Measurements from ENCODE around the gene NBEA. TPM values are rescaled to one million over a fixed set of nuclear protein-coding genes. Genes with fewer than 3 reads are reported as not detected.

The NBEA gene
- total RNA-seq, 4 donors from 2014 or later = 0.34 to 10.3 (median 2.4) TPM

- Histone ChIP-seq H3K4me1 (peaks cover 3 to 31% (median 4%) of the 10 kb centered on the region in 3 donors), H3K9me3 (no peaks in the 10 kb centered on the region), H3K4me3 (peak overlapping the region; percentile 6 to 59 (median 35)), H3K27me3 (peaks cover 0 to 79% (median 2%) of the 10 kb centered on the region in 4 donors), H3K36me3 (no peaks in the 10 kb centered on the region), H3K27ac (peak overlapping the region; percentile 32 to 85 (median 64))
- TF ChIP-seq CTCF (IDR thresholded peaks at IDR 0.05) (no peak), POLR2A (IDR thresholded peaks at IDR 0.05) (no peak)
- no peak for DNase-seq
- intact Hi-C loops (cut with DNase I) = no loop called here
- 17 to 23% methylated on average over 42 to 43 of the region's 68 CpGs for WGBS, 2 donors
Measured at GRCh38 chr13:35470671-35471661, 528.9 kb downstream of the NBEA start.

- Histone ChIP-seq H3K9me3 (no peaks in the 10 kb centered on the region), H3K4me3 (no peak overlapping the region), H3K4me1 (peaks cover 3 to 39% (median 4%) of the 10 kb centered on the region in 3 donors), H3K27ac (peak overlapping the region in 1 of 4 donors; percentile 74), H3K27me3 (peaks cover 0 to 88% (median 2%) of the 10 kb centered on the region in 4 donors), H3K36me3 (no peaks in the 10 kb centered on the region)
- no peak for DNase-seq
- TF ChIP-seq POLR2A (IDR thresholded peaks at IDR 0.05) = no peak
- TF ChIP-seq CTCF (IDR thresholded peaks at IDR 0.05) = no peak
- intact Hi-C loops (cut with DNase I) = no loop called here
- WGBS, 2 donors = 58 to 59% methylated on average over 28 of the region's 28 CpGs
Measured at GRCh38 chr13:35471706-35472322, 529.7 kb downstream of the NBEA start.

DNA sequence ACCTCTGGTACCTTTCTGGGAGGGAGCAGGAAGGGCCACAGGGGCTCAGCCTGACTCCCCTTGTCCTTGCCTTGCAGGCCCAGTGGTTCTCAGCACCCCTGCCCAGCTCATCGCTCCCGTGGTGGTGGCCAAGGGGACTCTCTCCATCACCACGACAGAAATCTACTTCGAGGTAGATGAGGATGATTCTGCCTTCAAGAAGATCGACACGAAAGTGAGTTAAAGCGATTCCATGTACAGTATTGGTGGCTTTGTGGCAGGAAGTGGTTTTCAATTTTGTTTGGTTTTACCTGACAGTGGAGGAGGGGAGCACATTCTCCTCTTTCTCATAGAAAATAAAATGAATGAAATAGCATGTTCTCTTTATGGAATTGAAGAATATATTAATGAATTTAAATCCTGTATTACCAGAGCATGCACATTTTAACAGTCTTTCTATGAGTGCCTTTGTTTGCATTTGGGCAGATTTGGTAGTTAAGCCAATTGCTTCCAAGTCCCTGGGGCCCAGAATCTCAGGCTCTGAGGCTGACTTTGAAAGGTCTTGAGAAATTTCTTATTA, 530.3 kb downstream of the NBEA start:
- Histone ChIP-seq H3K27me3 (peaks cover 0 to 90% (median 2%) of the 10 kb centered on the region in 4 donors), H3K27ac (no peak overlapping the region), H3K4me3 (no peak overlapping the region), H3K9me3 (no peaks in the 10 kb centered on the region), H3K36me3 (no peaks in the 10 kb centered on the region), H3K4me1 (peaks cover 3 to 41% (median 4%) of the 10 kb centered on the region in 3 donors)
- TF ChIP-seq POLR2A (IDR thresholded peaks at IDR 0.05) (no peak), CTCF (IDR thresholded peaks at IDR 0.05) (no peak)
- no peak for DNase-seq
- intact Hi-C loops (cut with DNase I) = no loop called here
- 56 to 63% methylated on average over 3 to 7 of the region's 7 CpGs for WGBS, 2 donors

DNA sequence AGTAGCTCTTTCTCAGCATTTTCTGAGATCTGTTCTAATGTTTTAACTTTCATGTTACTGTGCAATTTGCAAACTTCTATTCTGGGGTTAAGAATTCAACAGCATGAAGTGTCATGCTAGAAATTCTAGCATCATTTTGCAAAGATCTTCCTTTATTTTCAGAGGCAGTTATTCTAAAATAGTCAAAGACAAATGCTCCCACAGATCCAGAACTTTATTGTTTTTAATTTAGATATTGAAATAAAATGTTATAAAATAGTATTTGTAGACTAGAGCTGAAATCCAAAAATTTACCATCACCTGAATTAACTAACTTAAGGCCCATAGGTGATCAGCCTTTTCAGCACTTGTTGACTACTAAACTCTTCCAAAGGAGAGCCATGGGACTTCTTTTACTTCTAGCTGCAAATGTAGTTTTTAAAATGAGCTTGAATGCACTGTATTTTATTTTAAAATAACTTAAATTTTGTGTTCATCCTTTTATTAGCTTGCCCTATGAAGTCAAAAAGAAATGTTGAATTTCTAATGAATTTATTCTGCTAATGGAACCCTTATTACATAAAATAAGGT, 531.2 kb downstream of the NBEA start:
- H3K9me3 ChIP-seq = no peaks in the 10 kb centered on the region
- DNase-seq = no peak
- peaks cover 3 to 43% (median 4%) of the 10 kb centered on the region in 3 donors for H3K4me1 ChIP-seq
- H3K4me3 ChIP-seq = peak overlapping the region in 1 of 4 donors; percentile 1
- H3K27ac ChIP-seq = no peak overlapping the region
- peaks cover 0 to 96% (median 3%) of the 10 kb centered on the region in 4 donors for H3K27me3 ChIP-seq
- TF ChIP-seq POLR2A (IDR thresholded peaks at IDR 0.05) = no peak
- TF ChIP-seq CTCF (IDR thresholded peaks at IDR 0.05) = no peak
- no peaks in the 10 kb centered on the region for H3K36me3 ChIP-seq
- intact Hi-C loops (cut with DNase I) = no loop called here
